T-helper 2 cell (primary cell): ENCODE results near the gene FARP2.

ENCODE experiments used
- DNase-seq, 5 experiments: peaks; one replicate each; pipeline versions ENCODE4 v3.0.0 to v3.0.0-alpha.2; 2012 to 2022

Gene FARP2

GRCh38 chr2:241535871-241536655 lies 180.0 kb downstream of the FARP2 start:
- no peak for DNase-seq

GRCh38 chr2:241538838-241539615 lies 182.9 kb downstream of the FARP2 start:
- no peak for DNase-seq

- no peak for DNase-seq
Measured at GRCh38 chr2:241539616-241540374, 183.7 kb downstream of the FARP2 start.

- DNase-seq = no peak
Measured at GRCh38 chr2:241540401-241540770, 184.3 kb downstream of the FARP2 start.

- peak; percentile 25 to 63 (median 44) for DNase-seq
Measured at GRCh38 chr2:241540771-241541561, 184.9 kb downstream of the FARP2 start.

GRCh38 chr2:241541564-241542277 lies 185.6 kb downstream of the FARP2 start:
- DNase-seq = no peak

GRCh38 chr2:241542278-241542605 lies 186.2 kb downstream of the FARP2 start:
- DNase-seq = no peak
